HG03565 (cell line): Measurements from ENCODE around the gene C10orf67.
"Not testable (repeated sequence)": the region's sequence is repeated elsewhere in the genome, so short reads cannot be mapped to it uniquely, and the experiment has no call there.

ENCODE experiments used
- ATAC-seq: cut with Tn5 transposase; IDR thresholded peaks from one replicate; pipeline ENCODE4 v1.9.1; 2021; ENCODE audit warnings: mild to moderate bottlenecking, moderate library complexity; ENCODE audit not compliant: unreplicated experiment

The C10orf67 gene

DNA sequence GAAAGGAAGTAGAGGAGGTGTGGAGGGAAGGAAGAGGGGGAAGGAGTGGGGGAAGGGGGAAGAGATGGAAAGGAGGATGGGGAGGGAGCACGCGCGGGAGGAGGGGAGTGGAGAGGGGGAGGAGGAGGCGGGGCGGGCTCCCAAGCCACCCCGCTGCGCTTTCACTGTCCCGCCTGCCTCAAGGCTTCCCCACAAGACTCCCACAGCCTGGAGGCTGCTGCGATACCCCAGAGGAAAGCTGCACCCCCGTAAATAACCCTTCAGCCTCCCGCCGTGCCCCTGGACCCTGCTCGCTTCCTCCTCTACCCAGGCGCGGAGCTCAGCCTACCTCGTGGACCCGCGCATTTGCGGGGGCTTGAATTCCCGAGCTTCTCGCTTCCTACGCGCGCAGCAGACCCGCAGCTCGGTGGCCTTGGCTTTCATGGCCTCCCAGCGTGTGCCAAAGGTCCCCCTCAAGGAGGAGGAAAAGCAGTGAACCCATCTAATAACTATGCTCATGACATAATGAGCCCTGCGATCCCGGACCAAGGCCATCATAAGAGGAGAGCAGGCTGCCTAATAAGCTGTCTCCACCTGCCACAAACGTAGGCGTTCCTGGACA, at the start of gene C10orf67:
Gene C10orf67 (minus strand): TSS at position 557 of the 601 bp plus-strand sequence. CDS start 23 bp downstream, at position 534.
- ATAC-seq = no peak

DNA sequence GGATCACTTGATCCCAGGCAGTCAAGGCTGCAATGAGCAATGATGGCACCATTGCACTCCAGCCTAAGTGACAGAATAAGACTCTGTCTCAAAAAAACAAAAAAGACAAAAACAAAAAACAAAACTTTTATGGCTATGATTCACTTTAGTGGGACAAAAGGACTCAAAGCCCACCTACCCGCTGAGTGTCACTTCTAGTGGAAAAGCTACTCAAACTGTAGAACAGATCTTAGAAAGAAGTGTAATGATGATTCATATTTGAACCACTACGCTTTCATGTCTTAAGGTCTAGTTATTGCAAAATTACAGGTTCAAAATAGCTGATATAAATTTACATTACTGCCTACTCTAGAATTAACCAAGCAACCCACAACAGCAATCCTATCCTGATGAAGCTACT, 47.2 kb upstream of the C10orf67 start:
- ATAC-seq = no peak

DNA sequence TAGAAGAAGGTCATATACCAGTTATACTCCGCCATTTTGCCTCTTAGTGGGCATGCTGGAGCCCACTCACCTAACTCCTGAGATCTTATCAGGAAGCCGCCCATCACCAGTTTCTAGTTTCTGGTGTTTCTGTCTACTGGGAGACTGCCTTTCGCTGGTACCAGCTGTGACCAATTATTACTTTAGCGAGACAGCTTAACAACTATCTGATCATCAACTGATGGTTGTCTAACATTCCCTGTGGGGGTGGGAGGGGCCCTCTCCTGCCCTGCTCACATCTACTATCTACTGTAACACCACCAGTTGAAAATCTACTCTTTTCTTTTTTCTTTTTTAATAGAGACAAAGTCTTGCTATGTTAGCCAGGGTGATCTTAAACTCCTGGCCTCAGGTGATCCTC, 46.2 kb upstream of the C10orf67 start:
- no peak for ATAC-seq

DNA sequence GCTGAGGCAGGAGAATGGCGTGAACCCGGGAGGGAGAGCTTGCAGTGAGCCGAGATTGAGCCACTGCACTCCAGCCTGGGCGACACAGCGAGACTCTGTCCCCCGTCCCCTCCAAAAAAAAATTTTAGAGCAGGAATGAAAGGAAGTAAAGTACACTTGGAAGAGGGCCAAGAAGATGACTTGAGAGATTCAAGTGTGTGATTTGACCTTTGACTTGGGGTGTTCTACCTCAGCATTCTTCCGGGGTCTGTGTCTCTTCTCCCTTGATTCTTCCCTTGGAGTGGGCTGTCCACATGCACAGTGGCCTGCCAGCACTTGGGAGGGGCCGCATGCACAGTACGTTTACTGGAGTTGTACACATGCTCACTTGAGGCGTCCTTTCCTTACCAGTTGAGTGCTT, 45.8 kb upstream of the C10orf67 start:
- ATAC-seq = not testable (repeated sequence)

DNA sequence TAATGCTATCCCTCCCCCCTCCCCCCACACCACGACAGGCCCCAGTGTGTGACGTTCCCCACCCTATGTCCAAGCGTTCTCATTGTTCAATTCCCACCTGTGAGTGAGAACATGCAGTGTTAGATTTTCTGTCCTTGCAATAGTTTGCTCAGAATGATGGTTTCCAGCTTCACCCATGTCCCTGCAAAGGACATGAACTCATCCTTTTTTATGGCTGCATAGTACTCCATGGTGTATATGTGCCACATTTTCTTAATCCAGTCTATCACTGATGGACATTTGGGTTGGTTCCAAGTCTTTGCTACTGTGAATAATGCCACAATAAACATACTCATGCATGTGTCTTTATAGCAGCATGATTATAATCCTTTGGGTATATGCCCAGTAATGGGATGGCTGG, 42.9 kb upstream of the C10orf67 start:
- ATAC-seq = not testable (repeated sequence)

DNA sequence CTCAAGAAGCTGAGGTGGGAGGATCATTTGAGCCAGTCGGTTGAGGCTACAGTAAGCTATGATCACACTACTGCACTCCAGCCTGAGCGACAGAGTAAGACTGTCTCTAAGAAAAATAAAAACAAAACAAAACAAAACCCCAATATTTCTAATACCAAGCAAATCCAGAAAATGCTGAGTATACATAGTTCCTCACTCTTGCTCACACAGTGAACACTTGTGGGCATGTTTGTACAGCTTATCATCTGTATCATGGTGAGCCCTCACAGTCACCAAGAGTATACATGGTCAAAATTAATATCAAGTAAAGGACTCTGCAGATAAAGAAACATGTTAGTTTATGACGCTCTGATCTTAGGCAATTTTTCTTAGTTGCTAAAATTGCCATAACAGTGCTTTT, 41.5 kb upstream of the C10orf67 start:
- ATAC-seq = no peak

DNA sequence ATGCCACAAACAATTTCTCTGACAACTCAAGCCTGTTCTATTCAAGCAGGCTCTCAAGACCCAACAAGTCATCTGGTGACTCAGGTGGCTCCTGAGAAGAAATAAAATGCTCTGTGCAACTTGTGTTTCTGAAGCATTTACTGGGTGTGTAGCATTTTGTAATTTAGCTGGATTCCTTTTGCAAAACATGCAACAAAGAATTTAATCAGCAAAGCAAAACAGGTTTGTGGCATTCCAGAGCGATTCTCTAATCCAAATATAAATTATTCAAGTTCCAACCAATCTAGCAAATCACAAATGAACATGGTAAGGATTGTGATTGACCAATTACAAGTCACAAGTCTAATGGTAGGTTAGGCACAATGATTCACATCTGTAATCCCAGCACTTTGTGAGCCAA, 39.8 kb upstream of the C10orf67 start:
- ATAC-seq = no peak

DNA sequence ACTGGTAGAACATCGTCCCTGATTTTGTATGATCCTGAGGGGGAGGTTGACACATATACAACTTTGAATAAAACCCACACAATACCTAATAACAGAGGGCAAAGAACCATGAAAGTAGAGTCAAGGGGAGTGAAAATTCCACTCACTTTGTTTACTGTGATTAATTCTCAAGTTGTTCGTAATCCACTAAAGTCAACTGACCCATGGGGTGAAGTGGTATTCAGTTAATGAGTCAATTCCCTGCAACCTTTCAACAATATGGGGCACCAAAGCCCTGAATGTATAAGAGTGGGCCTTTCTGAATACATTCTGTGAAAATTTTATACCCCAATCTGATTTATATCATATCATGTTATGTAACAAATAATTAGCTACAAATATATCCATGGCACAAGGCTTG, 39.0 kb upstream of the C10orf67 start:
- no peak for ATAC-seq

DNA sequence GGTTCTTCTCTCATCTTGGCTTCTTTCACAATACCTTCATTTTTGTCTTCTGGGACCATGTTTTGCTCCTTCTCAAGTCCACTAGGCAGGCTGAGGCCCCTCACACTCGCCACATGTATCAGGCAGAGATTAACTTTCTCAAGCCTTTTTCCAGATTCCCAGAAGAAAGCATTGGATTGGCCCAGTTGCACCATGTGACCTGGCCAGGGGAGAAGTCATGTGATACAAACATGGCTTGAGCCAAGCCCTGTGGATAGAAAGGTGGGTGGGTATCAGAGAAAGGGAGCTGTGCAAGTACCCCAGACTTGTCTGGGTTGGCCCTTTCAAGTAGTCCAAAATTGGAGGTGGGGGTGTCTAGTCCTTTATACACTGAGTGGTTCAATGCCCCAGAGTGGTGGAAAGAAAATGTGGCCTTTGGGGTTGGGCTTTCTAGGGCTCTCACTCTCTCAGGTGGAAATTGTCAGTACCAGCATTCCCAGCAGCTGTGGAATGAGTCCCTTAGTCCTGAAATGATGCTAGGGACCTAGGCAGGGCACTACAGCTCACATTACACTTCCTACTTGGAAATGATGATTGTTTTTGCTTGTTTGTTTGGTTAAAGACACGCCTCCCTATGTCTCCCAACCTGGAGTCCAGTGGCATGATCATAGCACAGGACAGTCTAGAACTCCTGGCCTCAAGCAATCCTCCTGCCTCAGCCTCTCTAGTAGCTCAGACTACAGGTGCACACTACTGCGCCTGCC, 36.9 kb upstream of the C10orf67 start:
- no peak for ATAC-seq

DNA sequence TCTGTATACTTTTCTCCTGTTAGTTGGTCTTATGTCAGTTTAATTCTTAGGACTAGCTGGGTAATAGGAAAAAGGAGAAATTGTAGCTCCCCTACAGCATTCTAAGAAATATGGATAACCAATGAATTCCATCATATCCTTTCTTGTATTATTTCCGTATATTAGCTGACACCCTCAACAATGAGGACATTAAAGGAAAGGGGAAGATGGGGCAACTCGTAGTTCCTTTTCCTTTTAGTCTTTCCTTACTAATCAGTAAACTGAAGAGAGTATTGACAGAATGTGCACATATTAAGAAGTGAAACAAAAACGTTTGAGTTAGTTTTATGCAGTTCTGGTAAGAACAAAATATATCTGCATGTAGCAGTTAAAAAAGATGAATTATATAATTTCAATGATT, 35.1 kb upstream of the C10orf67 start:
- no peak for ATAC-seq

DNA sequence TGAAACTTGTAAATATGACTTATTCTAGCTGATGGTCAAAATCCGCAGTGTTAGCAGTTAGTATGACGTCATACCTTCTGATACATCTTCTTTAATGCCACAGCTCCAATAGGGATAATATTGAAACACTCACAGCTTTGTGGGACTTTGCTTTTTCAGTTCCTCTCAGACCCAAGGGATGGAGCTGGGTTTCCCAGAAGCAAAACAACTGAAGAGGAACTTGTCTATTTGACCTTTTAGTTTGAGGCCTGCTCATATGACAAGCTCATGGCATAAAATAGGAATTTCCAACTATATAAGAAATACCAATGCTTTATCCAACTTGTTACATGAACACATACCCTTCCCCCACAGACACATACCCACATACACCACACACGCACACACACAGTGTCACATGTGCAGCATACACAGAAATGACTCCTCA, 31.6 kb upstream of the C10orf67 start:
- no peak for ATAC-seq

DNA sequence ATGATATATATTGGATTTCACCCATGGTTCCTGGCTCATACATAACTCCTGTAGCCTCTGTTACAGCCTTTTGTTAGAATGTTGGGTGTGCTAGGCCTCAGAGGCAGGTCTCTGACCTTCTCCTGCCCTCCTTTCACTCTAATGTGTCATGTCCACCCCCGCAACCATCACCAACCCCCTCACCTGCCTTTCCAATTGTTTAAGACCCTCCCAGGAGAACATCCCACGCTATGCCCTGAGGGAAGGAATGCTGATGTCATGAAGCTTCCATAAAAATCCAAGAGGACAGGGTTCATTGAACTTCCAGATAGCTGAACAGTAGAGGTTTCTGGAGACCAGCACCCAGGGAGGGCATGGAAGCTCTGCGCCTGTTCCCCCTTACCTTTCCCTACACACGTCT, 30.8 kb upstream of the C10orf67 start:
- no peak for ATAC-seq

DNA sequence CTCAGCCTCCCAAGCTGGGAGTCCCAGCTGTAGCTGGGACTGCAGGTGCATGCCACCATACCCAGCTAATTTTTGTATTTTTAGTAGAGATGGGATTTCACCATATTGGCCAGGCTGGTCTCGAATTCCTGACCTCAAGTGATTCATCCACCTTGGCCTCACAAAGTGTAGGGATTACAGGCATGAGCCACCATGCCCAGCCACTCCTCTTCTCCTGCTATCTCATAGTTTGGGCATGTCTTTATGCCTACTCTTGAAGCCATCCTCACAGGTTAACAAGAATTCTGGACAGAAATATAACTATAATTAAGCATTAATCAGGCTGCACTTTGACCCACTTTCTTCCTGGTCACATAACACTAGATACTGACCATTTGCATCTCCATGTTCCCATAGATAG, 28.6 kb upstream of the C10orf67 start:
- no peak for ATAC-seq

DNA sequence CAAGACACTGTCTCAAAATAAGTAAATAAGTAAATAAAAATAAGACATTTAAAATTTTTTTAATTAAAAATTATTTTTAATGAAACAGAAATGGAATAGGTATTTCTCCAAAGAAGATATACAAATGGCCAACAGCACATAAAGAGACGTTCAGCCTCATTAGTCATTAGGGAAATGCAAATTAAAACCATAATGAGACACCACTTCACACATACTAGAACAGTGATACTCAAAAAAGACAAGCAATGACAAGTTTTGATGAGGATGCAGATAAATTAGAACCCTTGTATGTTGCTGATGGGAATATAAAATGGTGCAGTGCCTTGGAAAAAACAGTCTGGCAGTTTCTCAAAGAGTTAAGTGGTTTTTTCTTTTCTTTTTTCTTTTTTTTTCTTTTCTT, 26.5 kb upstream of the C10orf67 start:
- ATAC-seq = no peak

DNA sequence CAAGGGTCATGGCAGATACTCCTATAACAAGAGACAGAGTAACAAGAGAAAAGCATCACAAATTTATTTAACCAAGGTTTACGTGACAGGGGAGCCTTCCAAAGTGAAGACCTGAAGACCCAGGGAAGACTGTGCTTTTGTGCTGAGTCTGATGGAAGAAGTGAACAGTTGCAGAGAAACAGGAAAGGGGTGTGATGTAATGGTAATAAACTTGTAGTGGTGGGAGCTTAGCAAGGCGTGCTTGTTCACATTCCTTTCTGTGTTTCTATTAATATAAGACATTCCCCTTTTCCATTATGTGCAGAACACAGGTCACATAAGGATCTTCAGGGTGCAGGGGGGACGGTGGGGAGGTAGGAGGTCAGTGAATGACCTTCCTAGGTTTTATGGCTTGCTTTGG, 25.5 kb upstream of the C10orf67 start:
- no peak for ATAC-seq

DNA sequence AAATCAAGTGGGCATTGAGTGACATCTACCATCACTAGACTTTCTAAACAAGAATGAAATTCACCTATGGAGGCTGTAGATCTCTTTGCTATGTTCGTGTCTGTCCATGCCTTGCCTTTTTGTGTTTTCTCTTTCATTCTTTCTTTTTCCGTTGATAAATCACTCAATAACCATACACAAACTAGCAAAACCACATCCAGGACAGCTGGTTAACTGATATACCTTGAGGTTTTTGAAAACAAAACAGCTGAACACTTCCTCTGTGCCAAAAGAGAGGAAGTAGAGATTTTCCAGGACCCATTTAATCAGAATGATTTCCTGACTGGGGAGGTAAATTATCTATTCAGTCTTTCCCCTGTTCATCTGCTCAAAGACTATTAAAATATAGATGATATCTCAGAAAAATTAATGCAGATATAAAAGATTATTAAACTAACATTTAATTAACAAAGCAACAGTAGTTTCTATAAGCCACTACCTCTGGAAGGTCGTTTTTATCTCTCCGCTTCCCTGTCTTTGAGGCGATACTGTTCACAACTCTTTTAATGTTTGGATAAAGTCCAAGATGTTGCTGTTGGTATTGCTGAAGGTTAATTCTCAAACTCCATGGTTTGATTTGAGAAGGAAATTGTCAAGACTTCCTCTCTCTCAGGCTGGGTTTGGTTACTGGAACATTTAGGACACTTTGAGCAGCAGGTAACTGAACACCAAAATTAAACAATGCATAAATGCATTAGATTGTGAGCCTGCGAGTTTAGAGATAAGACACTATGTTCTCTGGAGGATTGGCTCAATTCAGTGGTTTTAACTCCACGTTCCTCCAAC, 24.4 kb upstream of the C10orf67 start:
- peak; percentile 76 for ATAC-seq

DNA sequence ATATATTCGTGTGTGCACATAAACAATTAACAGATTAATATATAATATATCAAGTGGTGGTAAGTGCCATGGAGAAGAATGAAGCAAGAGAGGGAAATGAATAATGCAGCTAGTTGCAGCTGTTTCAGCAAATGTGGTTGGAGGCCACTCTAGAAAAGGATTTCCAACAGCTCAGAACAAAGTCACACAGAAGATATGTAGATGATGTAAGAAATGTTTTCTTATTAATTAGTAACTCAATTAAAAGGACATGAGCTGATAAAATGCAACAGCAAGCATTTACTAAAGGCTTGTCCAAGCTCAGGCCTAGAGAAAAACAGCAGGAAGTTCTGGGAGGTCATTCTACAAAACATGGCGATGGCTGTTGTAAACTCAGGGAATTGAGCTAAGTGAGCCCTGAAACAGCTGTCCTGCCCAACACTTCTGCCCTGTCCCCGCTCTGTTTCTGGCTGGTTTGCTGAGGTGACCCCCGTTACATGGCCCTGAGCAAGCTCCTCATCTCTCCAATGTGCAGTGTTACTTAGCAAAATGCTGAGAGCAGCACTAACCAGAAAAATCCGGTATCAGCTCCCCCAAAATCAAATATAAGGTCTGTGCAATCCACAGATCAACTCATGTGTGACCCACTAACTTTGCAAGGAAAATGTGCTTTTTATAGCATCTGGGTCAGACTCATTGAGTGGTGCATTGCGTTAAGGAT, 23.4 kb upstream of the C10orf67 start:
- no peak for ATAC-seq

DNA sequence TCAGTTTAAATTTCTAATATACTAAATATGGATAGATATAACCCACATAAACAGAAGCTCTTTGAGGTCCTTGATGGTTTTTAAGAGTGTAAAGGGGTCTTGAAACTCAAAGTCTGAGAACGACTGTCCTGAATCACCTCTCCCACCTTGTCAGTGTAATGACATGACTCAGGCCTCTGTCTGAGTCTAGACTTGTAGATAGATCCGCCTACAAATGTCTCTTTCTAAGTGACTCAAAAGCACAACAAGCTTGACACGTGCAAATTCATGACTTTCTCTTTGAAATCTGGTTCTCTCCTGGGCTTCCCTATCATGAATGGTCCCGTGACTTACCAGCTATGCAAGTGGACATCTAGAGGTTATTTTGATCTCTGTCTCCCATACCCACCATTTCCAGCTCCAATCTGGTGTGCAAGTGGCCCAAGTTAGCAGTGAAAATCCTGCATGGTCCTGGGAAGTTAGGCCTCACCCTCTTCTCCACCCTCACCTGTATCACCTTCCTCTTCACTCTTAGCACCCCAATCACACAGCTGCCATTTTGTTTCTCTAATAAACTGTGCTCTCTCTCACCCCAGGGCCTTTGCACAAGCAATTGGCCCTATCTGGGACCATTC, 20.9 kb upstream of the C10orf67 start:
- ATAC-seq = peak; percentile 48

DNA sequence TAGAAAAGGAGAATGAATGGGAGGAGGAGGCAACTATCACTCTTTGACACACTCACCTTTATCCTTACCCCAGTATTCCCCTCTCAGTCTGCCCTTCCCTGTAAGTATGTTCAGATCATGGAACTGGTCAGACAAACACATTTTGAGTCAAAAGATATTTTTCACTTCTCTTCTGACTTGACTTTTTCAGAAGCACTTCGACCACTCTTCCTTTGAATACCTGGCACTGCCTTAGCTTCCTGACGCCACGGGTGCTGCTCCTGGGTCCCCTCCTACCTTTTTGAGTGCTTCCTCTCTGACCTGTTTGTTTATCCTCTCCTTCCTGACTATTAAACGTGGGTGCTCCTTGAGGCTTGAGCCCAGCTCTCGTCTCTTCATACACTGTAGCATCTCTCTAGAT, 19.8 kb upstream of the C10orf67 start:
- ATAC-seq = no peak

DNA sequence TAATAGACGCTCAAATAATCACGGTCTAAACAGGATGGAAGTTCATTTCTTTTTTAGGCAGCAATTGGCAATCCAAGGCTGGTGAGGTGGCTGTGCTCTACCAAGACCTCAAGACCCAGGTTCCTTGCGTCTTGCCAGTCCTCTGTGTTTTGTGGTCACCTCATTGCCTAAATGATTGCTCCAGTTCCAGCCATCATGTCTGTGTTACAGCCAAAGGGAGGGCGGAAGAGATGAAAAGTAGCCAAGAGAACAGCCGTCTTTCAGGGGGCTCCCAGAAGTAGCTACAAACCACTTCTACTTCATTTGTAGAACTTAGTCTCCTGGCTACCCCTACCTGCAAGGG, 19.2 kb upstream of the C10orf67 start:
- ATAC-seq = no peak
